BE2C (cell line): ENCODE results near the gene DTNB.
"Not testable (repeated sequence)": the region's sequence is repeated elsewhere in the genome, so short reads cannot be mapped to it uniquely, and the experiment has no call there.

Experiments
- DNase-seq: peaks from one replicate; pipeline ENCODE4 v3.0.0-alpha.2; 2020
- H3K27me3 ChIP-seq: fragments of 250-450 bp; sonication (Bioruptor Pico); 2 replicates; pipeline ENCODE4 v1.5.1; 2020; ENCODE audit warnings: mild to moderate bottlenecking
- H3K36me3 ChIP-seq: fragments of 250-450 bp; sonication (Bioruptor Pico); 2 replicates; pipeline ENCODE4 v1.5.1; 2020; ENCODE audit warnings: mild to moderate bottlenecking
- H3K4me1 ChIP-seq: fragments of 250-450 bp; sonication (Bioruptor Pico); 2 replicates; pipeline ENCODE4 v1.5.1; 2020
- H3K4me3 ChIP-seq: 2 replicates; pipeline ENCODE4 v1.5.1; 2011; ENCODE audit warnings: low read depth, low read length
- H3K9me3 ChIP-seq: fragments of 250-450 bp; sonication (Bioruptor Pico); 2 replicates; pipeline ENCODE4 v1.5.1; 2020
- TF ChIP-seq, protein P1 (sequence below): IDR thresholded peaks from 2 replicates; pipeline ENCODE4 v1.5.1; 2012; ENCODE audit warnings: mild to moderate bottlenecking, low read depth, low read length

Gene DTNB

DNA sequence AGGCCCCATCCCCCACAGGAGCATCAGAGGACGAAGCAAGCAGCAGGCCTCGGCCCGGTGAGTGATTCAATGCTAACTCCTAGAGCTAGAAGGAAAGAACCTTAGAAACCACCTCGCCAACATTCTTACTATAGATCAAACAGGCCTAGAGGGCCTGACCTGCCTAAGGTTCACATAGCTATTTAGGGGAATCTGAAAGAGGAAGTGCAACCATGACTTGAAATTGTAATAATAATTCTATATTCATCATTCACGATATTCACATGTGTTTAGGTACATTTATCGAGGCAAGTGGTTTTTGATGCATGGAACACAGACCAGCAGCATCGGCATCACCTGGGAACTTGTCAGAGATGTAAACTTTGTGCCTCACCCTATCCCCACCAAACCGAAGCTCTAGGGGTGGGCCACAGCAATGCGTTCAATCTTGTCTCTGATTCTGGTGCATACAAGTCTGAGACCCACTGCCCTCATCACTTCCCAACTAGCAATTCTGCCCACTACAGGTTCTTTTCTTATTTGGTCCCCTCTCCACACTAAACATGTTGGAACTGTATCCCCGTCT, 253.6 kb downstream of the DTNB start:
- TF ChIP-seq, protein P1, sequence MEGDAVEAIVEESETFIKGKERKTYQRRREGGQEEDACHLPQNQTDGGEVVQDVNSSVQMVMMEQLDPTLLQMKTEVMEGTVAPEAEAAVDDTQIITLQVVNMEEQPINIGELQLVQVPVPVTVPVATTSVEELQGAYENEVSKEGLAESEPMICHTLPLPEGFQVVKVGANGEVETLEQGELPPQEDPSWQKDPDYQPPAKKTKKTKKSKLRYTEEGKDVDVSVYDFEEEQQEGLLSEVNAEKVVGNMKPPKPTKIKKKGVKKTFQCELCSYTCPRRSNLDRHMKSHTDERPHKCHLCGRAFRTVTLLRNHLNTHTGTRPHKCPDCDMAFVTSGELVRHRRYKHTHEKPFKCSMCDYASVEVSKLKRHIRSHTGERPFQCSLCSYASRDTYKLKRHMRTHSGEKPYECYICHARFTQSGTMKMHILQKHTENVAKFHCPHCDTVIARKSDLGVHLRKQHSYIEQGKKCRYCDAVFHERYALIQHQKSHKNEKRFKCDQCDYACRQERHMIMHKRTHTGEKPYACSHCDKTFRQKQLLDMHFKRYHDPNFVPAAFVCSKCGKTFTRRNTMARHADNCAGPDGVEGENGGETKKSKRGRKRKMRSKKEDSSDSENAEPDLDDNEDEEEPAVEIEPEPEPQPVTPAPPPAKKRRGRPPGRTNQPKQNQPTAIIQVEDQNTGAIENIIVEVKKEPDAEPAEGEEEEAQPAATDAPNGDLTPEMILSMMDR, result no peak
- no peak for DNase-seq

DNA sequence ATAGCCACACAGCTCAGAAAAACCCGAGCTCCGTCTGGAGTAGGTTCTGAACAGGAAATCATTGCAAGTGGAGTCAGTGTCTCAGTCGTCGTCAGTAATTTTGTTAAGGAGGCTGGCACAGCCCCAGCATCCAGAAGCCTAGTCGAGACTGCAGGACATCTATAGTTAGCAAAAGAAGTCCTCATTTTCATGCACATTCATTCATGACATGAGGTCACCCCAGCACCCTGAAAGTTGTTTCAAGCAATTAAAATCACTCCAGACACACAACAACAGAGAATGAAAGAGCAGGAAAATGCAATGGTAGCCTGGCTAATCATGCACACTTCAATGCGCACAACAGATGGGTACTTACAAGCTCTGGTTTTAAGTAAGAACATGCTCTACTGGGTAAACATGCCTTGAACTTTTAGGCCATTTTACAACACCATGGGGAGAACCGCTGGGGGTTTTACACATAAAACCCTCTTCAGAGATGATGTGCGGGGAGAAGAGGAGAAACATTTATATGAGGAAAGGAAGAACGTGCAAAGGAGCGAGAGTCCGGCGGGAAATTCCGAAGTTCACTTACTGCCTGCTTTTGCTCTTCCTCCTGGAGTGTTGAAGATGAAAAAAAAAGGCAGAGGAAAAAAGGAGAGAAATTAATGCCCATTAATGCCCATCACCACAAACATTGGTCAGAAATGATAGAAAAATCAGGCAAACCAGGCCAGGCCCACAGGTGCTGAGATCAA, 254.3 kb downstream of the DTNB start:
- Histone ChIP-seq H3K4me3 (no peak overlapping the region), H3K27me3 (no peaks in the 10 kb centered on the region), H3K4me1 (no peaks in the 10 kb centered on the region), H3K36me3 (no peaks in the 10 kb centered on the region), H3K9me3 (no peaks in the 10 kb centered on the region)
- no peak for DNase-seq
- TF ChIP-seq, protein P1, result no peak

More for the DNA sequence above, 253.6 kb downstream of the DTNB start:
- Histone ChIP-seq H3K27me3 (no peaks in the 10 kb centered on the region), H3K36me3 (no peaks in the 10 kb centered on the region), H3K9me3 (no peaks in the 10 kb centered on the region), H3K4me1 (no peaks in the 10 kb centered on the region), H3K4me3 (no peak overlapping the region)

DNA sequence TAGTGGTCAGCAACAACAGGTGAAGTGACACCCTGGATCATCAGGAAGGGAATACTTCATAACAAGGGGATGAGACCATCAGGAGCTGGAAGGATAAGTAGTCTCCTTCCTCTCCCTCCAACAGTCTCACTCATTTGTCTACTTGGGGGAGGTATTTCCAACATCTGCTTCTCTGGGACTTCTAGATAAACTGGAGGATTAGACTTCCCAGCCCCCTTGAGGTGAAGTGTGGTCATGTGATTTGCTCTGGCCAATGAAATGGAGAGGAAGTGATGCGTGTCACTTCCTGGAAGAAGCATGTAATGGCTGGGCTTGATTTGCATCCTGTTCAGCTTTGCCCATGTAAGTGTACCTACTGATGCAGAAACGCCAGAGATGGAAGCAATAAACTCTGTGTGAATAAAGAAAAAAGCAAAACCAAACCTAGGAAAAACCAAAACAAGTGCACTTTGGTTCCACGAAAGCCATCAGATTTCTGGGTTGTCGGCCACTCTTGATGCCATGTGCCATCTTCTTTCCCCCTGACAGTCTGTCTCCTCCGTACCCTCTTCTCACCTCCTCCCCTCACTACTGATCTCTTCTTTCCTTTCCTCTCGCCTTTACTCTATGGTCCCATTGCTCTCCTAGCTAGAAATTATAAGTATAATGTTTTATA, 255.5 kb downstream of the DTNB start:
- Histone ChIP-seq H3K9me3 (no peaks in the 10 kb centered on the region), H3K27me3 (no peaks in the 10 kb centered on the region), H3K4me3 (no peak overlapping the region), H3K36me3 (no peaks in the 10 kb centered on the region), H3K4me1 (no peaks in the 10 kb centered on the region)
- no peak for DNase-seq
- TF ChIP-seq, protein P1, result no peak

DNA sequence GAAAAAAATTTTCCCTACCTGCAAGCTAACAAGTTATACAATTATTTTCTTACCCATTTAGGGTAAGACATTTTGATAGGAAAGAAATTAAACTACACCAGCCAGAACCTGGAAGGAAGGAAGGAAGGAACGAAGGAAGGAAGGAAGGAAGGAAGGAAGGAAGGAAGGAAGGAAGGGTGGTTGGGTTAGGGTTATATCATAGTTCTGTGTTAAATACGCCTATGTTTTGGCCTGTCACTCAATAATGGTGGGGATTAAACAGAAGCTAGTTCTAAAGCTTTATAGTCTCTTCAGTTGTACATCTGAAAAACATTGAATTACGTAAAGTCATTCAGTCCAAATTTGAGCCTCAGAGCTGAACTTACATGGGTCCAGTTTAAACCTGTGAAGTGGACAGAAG, 256.7 kb downstream of the DTNB start:
- no peak for DNase-seq
- Histone ChIP-seq H3K4me3 (no peak overlapping the region), H3K36me3 (no peaks in the 10 kb centered on the region), H3K4me1 (no peaks in the 10 kb centered on the region), H3K9me3 (no peaks in the 10 kb centered on the region), H3K27me3 (no peaks in the 10 kb centered on the region)
- TF ChIP-seq, protein P1, result no peak

DNA sequence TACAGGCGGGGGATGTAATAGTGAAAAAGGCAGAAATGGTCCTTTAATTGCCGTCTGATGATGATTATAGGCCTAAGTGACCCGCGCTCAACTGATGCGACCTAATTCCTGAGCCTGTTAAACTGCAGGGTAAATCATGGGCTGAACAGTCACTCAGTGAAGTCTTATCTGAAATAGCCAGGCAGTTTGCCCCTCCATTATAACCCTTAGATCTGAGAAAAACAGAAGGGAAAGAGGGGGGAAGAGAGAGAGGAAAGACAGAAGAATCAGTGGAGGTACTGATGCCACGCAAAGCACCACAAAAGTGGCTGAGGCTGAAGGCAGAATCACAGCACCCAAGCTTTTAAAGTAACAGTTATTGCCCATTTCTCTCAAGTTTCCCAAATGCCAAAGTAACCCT, 258.6 kb downstream of the DTNB start:
- Histone ChIP-seq H3K27me3 (no peaks in the 10 kb centered on the region), H3K36me3 (no peaks in the 10 kb centered on the region), H3K4me1 (no peaks in the 10 kb centered on the region), H3K9me3 (no peaks in the 10 kb centered on the region), H3K4me3 (no peak overlapping the region)
- no peak for DNase-seq
- TF ChIP-seq, protein P1, result no peak

DNA sequence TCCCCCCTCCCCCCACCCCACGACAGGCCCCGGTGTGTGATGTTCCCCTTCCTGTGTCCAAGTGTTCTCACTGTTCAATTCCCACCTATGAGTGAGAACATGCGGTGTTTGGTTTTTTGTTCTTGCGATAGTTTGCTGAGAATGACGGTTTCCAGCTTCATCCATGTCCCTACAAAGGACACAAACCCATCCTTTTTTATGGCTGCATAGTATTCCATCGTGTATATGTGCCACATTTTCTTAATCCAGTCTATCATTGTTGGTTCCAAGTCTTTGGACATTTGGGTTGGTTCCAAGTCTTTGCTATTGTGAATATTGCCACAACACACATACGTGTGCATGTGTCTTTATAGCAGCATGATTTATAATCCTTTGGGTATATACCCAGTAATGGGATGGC, 260.0 kb downstream of the DTNB start:
- not testable (repeated sequence) for H3K9me3 ChIP-seq, DNase-seq, H3K36me3 ChIP-seq, H3K4me1 ChIP-seq, H3K27me3 ChIP-seq, H3K4me3 ChIP-seq
